ENCODE measurements around the gene VIM. TPM values are rescaled to one million over a fixed set of nuclear protein-coding genes. Genes with fewer than 3 reads are reported as not detected.

The VIM gene
- total RNA-seq, 1 donor = 3,153 TPM

Other genes starting within 250 kb of the VIM start
- 3.2 TPM for gene CUBN, start 98.4 kb upstream of the VIM start, total RNA-seq
- 8.9 TPM for gene TRDMT1, start 26.6 kb upstream of the VIM start, total RNA-seq
- 38.0 TPM for gene ST8SIA6, start 226.4 kb downstream of the VIM start, total RNA-seq

Data from hematopoietic multipotent progenitor cell (in vitro differentiated cells).